Karpas-422 (cell line): ENCODE data around the gene AQP2. TPM values are rescaled to one million over a fixed set of nuclear protein-coding genes. Genes with fewer than 3 reads are reported as not detected.

Experiments
- DNase-seq: peaks from one replicate; pipeline ENCODE4 v3.0.0-alpha.2; 2015
- H2AFZ ChIP-seq: fragments of 200-600 bp; sonication (generic); 2 replicates; pipeline ENCODE4 v1.6.1; 2014; ENCODE audit warnings: antibody characterized with exemption, low read length, mixed read lengths
- H3K27ac ChIP-seq: fragments of 200-600 bp; sonication (generic); 2 replicates; pipeline ENCODE4 v1.5.1; 2014; ENCODE audit warnings: mild to moderate bottlenecking, low read length, moderate library complexity
- H3K27me3 ChIP-seq: fragments of 200-600 bp; sonication (generic); 2 replicates; pipeline ENCODE4 v1.6.1; 2014; ENCODE audit warnings: low read length, mixed read lengths
- H3K36me3 ChIP-seq: fragments of 200-600 bp; sonication (generic); 2 replicates; pipeline ENCODE4 v1.6.1; 2014; ENCODE audit warnings: low read length, mixed read lengths; ENCODE audit not compliant: insufficient read depth
- H3K4me1 ChIP-seq: fragments of 200-600 bp; sonication (generic); 2 replicates; pipeline ENCODE4 v1.6.1; 2014; ENCODE audit warnings: mild to moderate bottlenecking, low read length, mixed read lengths
- H3K4me2 ChIP-seq: fragments of 200-600 bp; sonication (generic); 2 replicates; pipeline ENCODE4 v1.6.1; 2014; ENCODE audit warnings: low read length, low read depth, mild to moderate bottlenecking; ENCODE audit not compliant: poor library complexity, severe bottlenecking
- H3K4me3 ChIP-seq: fragments of 200-600 bp; sonication (generic); 2 replicates; pipeline ENCODE4 v1.5.1; 2014; ENCODE audit warnings: mild to moderate bottlenecking, antibody characterized with exemption, low read length, mixed read lengths
- H3K79me2 ChIP-seq: fragments of 200-600 bp; sonication (generic); 2 replicates; pipeline ENCODE4 v1.6.1; 2014; ENCODE audit warnings: mild to moderate bottlenecking, low read length, mixed read lengths
- H3K9ac ChIP-seq: fragments of 200-600 bp; sonication (generic); 2 replicates; pipeline ENCODE4 v1.6.0; 2014; ENCODE audit warnings: low read length
- H3K9me2 ChIP-seq: fragments of 200-600 bp; sonication (generic), shearing (Covaris generic); replicated peaks from 2 replicates; pipeline ENCODE4 v1.6.0; 2014; ENCODE audit warnings: mild to moderate bottlenecking, low read length, moderate library complexity; ENCODE audit not compliant: insufficient read depth
- H3K9me3 ChIP-seq: fragments of 300-700, 200-600 bp; sonication (generic); 2 replicates; pipeline ENCODE4 v1.6.1; 2014; ENCODE audit warnings: low read length, mixed read lengths
- H4K20me1 ChIP-seq: fragments of 200-600 bp; sonication (generic); 2 replicates; pipeline ENCODE4 v1.6.1; 2014; ENCODE audit warnings: mild to moderate bottlenecking, antibody characterized with exemption, low read length, low read depth; ENCODE audit not compliant: insufficient read depth
- total RNA-seq: library from RNA; depleted of rRNA; stranded (reverse); fragments of >200 nt; shearing (Covaris generic); gene quantifications from 2 replicates; pipeline ENCODE4 v1.2.3, GENCODE V29; 2014; ENCODE audit warnings: low replicate concordance

Gene AQP2
- total RNA-seq, 1 experiment from 2014 or later: 0.63 TPM

DNA sequence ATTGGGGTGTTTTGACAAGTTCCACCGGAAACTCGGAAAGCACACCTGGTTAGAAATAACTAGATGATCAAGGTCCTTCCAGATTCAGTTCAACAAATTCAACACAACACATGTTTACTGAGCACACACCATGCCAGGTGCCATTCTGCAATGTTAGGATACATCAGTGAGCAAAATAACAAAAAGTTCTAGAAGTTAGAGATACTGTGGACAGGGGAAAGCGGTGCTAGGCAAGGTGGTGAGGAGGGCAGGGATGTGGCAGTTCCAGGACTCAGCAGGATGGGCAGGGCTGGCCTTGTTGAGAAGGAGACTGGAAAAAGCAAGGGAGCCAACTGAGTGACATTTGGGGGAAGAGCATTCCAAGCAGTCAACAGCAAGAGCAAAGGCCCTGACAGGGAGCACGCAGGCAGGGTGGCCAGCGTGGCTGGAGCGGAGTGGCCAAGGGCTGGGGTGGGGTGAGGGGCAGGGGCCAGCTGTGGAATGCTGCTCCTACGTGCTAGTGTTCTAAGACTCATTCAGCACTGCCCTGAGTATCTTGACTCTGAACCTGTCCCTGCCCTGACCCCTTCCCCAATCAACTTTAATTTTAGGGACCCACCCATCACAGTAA, 27.4 kb upstream of the AQP2 start:
- no peaks in the 10 kb centered on the region for H3K9me3 ChIP-seq
- H3K4me2 ChIP-seq: no peak overlapping the region
- H3K4me1 ChIP-seq: no peaks in the 10 kb centered on the region
- DNase-seq: no peak
- no peaks in the 10 kb centered on the region for H3K79me2 ChIP-seq
- H3K9me2 ChIP-seq: no peaks in the 10 kb centered on the region
- no peak overlapping the region for H2AFZ ChIP-seq
- no peak overlapping the region for H3K27ac ChIP-seq
- no peak overlapping the region for H3K9ac ChIP-seq
- no peaks in the 10 kb centered on the region for H3K27me3 ChIP-seq
- H3K36me3 ChIP-seq: no peaks in the 10 kb centered on the region
- H3K4me3 ChIP-seq: no peak overlapping the region
- H4K20me1 ChIP-seq: no peaks in the 10 kb centered on the region

DNA sequence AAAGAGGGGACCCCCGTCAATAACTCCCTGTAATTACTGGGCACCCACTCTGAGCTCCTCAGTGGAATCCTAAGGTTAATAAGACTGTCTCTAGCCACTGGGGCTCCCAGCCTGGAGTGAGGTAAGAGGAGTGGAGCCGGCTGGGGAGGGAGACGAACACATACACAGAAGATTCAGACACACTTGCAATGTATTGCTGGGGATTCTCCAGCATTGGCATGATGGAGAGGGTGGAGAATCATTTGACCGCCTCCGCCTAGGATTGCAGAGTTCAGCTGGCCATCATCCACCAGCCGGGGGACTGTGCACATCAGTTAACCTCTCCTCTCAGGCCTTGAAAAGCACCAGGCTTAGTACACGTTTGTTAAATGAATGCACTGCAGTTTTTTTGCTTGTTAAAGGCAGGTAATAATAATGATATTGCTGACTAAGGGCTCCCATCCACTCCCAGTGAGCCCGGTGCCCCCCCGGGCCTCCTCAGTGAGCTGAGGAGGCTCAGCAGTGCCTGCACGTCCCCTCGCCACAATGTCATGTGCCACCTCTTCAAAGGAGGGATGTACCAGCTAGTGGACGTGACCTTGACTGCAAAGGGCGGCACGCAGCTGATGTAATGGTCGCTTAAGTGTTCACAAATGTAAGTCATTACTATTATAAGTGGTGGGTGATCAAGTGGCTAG, 26.5 kb upstream of the AQP2 start:
- no peak overlapping the region for H2AFZ ChIP-seq
- H3K79me2 ChIP-seq: no peaks in the 10 kb centered on the region
- H4K20me1 ChIP-seq: no peaks in the 10 kb centered on the region
- no peak overlapping the region for H3K4me3 ChIP-seq
- no peak overlapping the region for H3K4me2 ChIP-seq
- no peaks in the 10 kb centered on the region for H3K36me3 ChIP-seq
- no peaks in the 10 kb centered on the region for H3K4me1 ChIP-seq
- no peaks in the 10 kb centered on the region for H3K9me3 ChIP-seq
- no peak overlapping the region for H3K9ac ChIP-seq
- no peak overlapping the region for H3K27ac ChIP-seq
- DNase-seq: no peak
- H3K9me2 ChIP-seq: no peaks in the 10 kb centered on the region
- no peaks in the 10 kb centered on the region for H3K27me3 ChIP-seq

DNA sequence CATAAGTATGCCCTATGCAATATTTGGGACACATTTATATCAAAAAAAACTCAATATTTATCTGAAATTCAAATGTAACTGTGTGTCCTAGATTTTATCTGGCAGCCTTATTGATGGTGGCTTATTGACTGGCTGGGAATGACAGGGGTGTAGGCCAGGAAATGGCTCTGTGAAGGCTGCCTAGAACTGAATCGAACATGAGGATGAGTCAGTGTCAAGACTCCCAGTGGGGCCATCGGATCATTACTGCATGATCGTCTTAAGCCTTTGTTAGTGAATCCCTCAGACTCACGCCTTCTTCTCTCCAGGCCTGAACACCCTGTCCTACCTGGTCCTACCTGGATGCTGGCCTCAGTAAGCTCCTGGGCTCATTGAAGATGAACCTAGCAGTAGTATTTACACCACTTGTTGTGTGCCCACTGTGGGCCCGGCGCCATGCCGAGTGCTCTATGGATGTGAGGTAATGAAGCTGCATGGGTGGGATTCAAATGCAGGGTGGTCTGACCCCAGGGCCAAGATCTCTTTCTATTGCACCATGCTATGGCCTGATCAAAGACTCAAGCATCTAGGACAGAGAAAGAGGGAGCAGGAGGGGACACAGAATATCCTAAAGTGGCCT, 25.8 kb upstream of the AQP2 start:
- no peak overlapping the region for H3K4me2 ChIP-seq
- no peaks in the 10 kb centered on the region for H3K27me3 ChIP-seq
- no peaks in the 10 kb centered on the region for H3K9me2 ChIP-seq
- no peak overlapping the region for H2AFZ ChIP-seq
- DNase-seq: no peak
- H3K9me3 ChIP-seq: no peaks in the 10 kb centered on the region
- H3K27ac ChIP-seq: no peak overlapping the region
- no peaks in the 10 kb centered on the region for H4K20me1 ChIP-seq
- no peaks in the 10 kb centered on the region for H3K79me2 ChIP-seq
- H3K36me3 ChIP-seq: no peaks in the 10 kb centered on the region
- H3K9ac ChIP-seq: no peak overlapping the region
- no peak overlapping the region for H3K4me3 ChIP-seq
- no peaks in the 10 kb centered on the region for H3K4me1 ChIP-seq

DNA sequence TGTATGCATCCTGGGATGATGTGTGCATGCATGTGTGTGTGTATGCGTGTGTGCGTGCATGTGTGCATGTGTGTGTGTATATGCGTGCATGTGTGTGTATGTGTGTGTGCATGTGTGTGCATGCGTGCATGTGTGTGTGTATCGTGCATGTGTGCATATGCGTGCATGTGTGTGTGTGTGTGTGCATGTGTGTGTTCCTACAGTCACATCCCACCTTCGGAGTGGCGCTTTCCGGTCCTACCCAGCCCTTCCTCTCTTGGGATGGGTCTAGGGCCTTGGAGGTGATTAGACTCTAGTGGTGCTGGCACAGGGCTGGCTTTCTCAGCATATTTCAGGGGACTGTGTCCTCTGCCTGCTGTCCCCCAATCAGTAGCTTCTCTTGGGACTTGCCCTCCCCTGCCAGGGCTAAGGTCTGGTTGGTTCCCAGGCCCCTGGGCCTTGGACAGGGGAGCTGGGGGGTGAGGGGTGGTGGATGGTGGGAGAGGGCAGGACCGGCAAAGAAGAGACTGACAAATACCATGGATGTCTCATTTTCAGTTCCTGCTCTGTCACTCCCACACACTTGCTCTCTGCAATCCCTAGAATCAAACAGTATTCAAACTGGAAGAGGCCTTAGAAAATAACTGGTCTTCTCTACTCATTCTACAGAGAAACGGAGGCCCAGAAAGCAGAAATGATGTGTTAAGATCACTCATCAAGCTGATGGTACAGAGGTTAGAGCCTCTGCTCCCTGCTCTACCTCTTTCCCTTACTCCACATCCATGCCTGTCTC, 24.9 kb upstream of the AQP2 start:
- no peak for DNase-seq
- Histone ChIP-seq H3K9me2 (no peaks in the 10 kb centered on the region), H3K36me3 (no peaks in the 10 kb centered on the region), H3K79me2 (no peaks in the 10 kb centered on the region), H3K4me1 (no peaks in the 10 kb centered on the region), H2AFZ (no peak overlapping the region), H3K27ac (no peak overlapping the region), H3K4me3 (no peak overlapping the region), H3K9ac (no peak overlapping the region), H4K20me1 (no peaks in the 10 kb centered on the region), H3K9me3 (no peaks in the 10 kb centered on the region), H3K27me3 (no peaks in the 10 kb centered on the region), H3K4me2 (no peak overlapping the region)

DNA sequence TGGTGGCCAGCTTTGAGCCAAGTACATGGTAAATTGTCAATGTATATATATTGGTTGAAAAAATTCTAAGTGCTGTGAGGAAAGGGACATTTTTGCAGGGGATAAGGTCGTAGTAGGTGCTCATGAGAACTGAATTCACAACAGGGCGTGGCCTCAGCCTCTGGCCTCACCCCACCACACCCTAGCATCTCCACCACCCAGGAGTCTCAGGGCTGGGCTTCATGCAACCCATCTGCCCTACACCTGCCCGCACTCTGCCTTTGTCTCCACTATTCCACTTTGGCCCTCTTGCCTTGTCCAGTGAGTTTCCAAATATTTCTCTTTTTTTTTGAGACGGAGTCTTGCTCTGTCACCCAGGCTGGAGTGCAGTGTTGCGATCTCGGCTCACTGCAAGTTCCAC, 22.1 kb upstream of the AQP2 start:
- no peak overlapping the region for H2AFZ ChIP-seq
- no peak for DNase-seq
- H3K27me3 ChIP-seq: no peaks in the 10 kb centered on the region
- H3K4me3 ChIP-seq: no peak overlapping the region
- H3K36me3 ChIP-seq: no peaks in the 10 kb centered on the region
- H3K9me3 ChIP-seq: no peaks in the 10 kb centered on the region
- H3K9ac ChIP-seq: no peak overlapping the region
- H3K79me2 ChIP-seq: no peaks in the 10 kb centered on the region
- no peak overlapping the region for H3K27ac ChIP-seq
- no peaks in the 10 kb centered on the region for H3K9me2 ChIP-seq
- no peaks in the 10 kb centered on the region for H4K20me1 ChIP-seq
- H3K4me1 ChIP-seq: peaks cover 1% of the 10 kb centered on the region
- no peak overlapping the region for H3K4me2 ChIP-seq

DNA sequence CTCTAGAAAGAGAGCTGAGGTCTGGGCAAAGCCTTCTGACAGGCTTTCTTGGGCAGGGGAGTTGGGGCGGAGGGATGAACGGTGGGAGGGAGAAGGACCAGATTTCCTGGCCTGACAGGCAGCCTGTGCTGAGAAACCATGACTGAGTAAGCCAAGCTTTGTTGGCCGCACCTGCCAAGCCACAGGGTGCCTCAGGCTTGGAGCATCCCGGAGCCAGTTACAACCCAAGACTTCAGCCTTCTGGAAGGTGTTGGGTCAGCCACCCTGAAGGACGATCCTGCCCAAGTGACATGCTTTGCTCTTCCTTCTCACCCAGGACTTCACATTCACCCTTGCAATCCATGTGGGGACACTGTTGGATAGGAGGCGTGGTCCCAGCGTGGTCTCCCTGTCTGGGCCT, 21.0 kb upstream of the AQP2 start:
- Histone ChIP-seq H3K9me3 (no peaks in the 10 kb centered on the region), H3K36me3 (no peaks in the 10 kb centered on the region), H3K4me3 (no peak overlapping the region), H4K20me1 (no peaks in the 10 kb centered on the region), H3K27ac (no peak overlapping the region), H3K79me2 (no peaks in the 10 kb centered on the region), H3K27me3 (no peaks in the 10 kb centered on the region), H3K9ac (no peak overlapping the region), H3K9me2 (no peaks in the 10 kb centered on the region), H3K4me1 (peaks cover 9% of the 10 kb centered on the region), H3K4me2 (no peak overlapping the region), H2AFZ (no peak overlapping the region)
- no peak for DNase-seq

DNA sequence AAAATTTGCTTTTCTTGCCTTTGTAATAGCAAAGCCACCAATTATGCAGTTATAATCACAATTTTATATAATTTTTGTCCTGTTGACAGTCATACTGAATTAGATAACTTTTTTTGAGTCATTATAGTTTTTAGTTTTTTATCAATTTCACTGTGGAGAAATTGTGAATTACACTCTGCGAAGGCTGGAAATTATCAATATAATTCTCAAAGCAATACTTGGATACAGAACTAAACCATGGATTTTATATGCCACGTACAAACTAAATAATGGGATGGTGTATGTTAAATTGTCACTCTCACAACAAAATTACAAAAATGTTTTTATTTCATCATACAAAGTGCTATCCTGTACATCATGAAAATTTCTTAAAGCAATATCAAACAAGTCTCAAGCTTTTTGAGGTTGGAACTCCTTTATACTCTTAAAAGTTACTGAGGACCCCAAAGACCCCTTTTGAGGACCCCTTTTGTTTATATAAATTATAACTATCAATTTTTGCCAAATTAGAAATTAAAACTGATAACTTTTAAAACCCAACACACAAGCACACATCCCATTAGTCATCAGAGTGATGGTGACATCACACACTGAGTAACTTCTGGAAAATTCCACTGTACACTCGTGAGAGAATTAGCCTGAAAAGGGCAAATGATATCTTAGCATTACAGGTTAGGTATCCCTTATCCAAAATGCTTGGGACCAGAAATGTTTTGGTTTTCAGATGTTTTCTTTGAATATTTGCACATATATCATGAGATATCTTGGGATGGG, 19.8 kb upstream of the AQP2 start:
- no peaks in the 10 kb centered on the region for H4K20me1 ChIP-seq
- peaks cover 12% of the 10 kb centered on the region for H3K4me1 ChIP-seq
- H3K4me3 ChIP-seq: no peak overlapping the region
- H3K9me2 ChIP-seq: no peaks in the 10 kb centered on the region
- H2AFZ ChIP-seq: no peak overlapping the region
- no peak overlapping the region for H3K9ac ChIP-seq
- DNase-seq: no peak
- H3K79me2 ChIP-seq: no peaks in the 10 kb centered on the region
- H3K27ac ChIP-seq: no peak overlapping the region
- no peaks in the 10 kb centered on the region for H3K27me3 ChIP-seq
- H3K36me3 ChIP-seq: no peaks in the 10 kb centered on the region
- H3K9me3 ChIP-seq: no peaks in the 10 kb centered on the region
- no peak overlapping the region for H3K4me2 ChIP-seq
